ENCODE results near the gene ITLN2.

DNA sequence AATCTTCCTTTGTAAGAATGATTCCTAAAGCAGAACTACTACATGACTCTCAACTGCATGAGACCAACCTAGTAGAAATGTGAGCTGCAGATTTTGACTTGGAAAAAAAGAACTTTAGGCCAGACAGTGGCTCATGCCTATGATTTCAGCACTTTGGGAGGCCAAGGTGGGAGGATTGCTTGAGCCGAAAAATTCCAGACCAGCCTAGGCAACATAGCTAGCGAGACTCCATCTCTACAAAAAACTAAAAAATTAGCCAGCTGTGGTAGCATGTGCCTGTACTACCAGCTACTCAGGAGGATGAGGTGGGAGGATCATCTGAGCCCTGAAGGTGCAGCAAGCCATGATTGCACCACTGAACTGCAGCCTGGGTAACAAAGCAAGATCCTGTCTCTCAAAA, 24.7 kb upstream of the ITLN2 start:
- TF ChIP-seq, protein P1, sequence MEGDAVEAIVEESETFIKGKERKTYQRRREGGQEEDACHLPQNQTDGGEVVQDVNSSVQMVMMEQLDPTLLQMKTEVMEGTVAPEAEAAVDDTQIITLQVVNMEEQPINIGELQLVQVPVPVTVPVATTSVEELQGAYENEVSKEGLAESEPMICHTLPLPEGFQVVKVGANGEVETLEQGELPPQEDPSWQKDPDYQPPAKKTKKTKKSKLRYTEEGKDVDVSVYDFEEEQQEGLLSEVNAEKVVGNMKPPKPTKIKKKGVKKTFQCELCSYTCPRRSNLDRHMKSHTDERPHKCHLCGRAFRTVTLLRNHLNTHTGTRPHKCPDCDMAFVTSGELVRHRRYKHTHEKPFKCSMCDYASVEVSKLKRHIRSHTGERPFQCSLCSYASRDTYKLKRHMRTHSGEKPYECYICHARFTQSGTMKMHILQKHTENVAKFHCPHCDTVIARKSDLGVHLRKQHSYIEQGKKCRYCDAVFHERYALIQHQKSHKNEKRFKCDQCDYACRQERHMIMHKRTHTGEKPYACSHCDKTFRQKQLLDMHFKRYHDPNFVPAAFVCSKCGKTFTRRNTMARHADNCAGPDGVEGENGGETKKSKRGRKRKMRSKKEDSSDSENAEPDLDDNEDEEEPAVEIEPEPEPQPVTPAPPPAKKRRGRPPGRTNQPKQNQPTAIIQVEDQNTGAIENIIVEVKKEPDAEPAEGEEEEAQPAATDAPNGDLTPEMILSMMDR (IDR thresholded peaks at IDR 0.05), result no peak
- TF ChIP-seq GABPA (IDR thresholded peaks at IDR 0.05; ENCODE audit: low read depth) (no peak), TEAD4 (IDR thresholded peaks at IDR 0.05; ENCODE audit: borderline replicate concordance, insufficient read depth) (no peak)
